Stimulated activated CD8-positive, alpha-beta memory T cell treated with anti-CD3 and anti-CD28 coated beads, Interleukin-7, amount 100 ng/mL, for 1 hour (primary cell): Measurements from ENCODE around the gene PIEZO1.
"Not testable (repeated sequence)": the region's sequence is repeated elsewhere in the genome, so short reads cannot be mapped to it uniquely, and the experiment has no call there.

Experiments
- DNase-seq, 2 donors: peaks; one replicate each; pipeline ENCODE4 v3.0.0-alpha.2; 2020; ENCODE audit warnings: low read depth in 2 of 2

The PIEZO1 gene

DNA sequence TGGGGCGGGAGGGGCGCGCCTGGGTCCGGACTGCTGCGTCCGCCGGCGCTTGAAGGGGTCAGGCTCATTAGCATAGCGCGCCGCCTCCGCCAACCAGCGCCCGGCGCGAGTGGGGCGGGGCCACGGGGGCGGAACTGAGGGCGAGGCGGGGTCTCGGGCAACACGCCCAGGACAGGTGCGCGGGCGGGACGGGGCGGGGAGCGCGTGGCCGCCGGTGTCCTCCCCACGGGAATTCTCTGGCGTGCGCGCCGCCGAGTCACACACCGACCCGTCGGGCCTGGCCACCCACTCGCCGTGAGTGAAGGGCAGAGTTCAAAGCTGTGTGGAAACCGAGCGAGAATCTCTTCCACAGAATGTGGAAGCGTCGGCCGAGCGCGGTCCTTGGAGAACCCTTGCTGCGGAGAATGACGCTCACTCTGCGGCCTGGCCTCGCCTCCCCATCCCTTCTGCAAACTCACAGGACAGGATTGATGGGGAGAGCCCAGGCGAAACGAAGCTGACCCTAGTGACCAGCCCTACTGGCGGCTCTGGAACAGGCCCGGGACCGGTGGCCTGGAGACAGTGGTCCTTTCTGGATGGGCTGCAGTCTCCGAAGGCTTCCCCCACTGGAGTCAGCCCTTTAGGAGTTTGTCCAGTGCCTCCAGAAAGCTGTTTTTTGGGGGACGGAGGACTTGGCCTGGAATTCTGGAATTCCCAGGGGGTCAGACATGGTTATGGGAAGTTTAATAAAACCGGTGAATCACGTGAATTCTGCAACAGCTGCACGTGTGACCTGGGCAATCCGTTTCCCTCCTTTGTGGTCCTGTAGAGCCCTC, 98.4 kb downstream of the PIEZO1 start, which contains the start of gene SNAI3:
Gene SNAI3, minus strand, starts transcription at position 69 of the 815 bp plus-strand sequence. CDS start 101 bp downstream, outside the sequence.
- peak; percentile 64 to 68 for DNase-seq

DNA sequence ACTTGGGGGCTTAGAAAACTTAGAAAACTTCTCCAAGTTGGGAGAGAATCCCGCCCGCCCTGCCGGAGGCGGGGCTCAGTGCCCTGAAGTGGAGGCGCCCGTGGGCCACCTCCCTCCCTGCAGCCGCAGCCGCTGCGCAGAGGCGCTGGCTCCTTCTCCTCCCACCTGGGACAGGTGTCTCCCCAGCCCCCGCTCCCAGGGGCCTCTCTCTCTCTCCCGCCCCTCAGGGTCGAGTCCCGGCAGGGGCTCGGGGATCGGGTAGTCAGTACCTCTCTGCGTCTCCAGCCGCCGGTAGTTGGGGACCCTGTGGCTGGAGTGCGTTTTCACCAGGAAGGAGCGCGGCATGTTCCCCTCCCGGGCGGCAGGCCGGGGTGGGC, 99.0 kb downstream of the PIEZO1 start:
- no peak for DNase-seq

GRCh38 chr16:88685156-88686061, 99.6 kb downstream of the PIEZO1 start:
- DNase-seq, result no peak

DNA sequence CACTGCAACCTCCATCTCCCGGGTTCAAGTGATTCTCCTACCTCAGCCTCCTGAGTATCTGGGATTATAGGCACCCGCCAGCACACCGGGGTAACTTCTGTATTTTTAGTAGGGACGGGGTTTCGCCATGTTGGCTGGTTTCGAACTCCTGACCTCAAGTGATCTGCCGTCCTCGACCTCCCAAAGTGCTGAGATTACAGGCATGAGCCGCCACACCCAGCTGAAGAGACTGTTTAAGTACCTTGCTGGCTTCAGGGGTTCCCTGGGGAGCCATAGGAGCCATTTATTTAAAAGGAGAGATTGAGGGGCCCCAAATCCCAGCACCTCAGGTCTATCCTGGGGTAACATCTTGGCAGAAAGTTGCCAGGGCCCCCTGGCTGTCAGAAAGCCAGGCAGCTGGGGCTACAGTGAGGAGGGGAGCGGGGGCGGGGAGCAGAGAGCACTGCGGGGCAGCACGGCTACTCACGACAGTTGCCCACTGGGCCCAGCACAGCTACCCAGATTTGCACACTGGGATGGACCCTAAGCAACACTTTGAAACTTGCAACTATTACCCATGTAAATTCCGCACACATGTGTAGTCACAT, 100.4 kb downstream of the PIEZO1 start:
- no peak for DNase-seq

GRCh38 chr16:88681709-88682451, 103.1 kb downstream of the PIEZO1 start:
- no peak for DNase-seq

- DNase-seq, result no peak
Observed at GRCh38 chr16:88681084-88681680, 103.8 kb downstream of the PIEZO1 start.

DNA sequence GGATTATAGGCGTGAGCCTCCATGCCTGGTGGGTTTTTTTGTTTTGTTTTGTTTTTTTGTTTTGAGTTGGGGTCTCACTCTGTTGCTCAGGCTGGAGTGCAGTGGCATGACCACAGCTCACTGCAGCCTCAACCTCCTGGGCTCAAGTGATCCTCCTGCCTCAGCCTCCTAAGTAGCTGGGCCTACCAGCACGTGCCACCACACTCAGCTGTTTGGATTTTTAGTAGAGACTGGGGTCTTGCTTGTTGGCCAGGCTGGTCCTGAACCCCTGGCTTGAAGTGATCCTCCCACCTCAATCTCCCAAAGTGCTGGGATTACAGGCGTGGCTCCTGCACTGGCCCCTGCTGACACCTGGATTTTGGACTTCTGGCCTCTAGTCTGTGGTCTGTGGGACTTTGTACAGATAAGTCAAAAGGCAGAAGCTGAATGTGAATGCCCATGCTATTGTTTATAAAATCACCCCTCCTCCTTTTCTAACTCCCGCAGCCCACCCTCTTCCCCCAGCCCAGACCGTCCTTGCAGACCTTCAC, 104.4 kb downstream of the PIEZO1 start:
- DNase-seq, result no peak

- no peak for DNase-seq
Observed at GRCh38 chr16:88678224-88678979, 106.6 kb downstream of the PIEZO1 start.

- no peak for DNase-seq
Observed at GRCh38 chr16:88677721-88678120, 107.3 kb downstream of the PIEZO1 start.

DNA sequence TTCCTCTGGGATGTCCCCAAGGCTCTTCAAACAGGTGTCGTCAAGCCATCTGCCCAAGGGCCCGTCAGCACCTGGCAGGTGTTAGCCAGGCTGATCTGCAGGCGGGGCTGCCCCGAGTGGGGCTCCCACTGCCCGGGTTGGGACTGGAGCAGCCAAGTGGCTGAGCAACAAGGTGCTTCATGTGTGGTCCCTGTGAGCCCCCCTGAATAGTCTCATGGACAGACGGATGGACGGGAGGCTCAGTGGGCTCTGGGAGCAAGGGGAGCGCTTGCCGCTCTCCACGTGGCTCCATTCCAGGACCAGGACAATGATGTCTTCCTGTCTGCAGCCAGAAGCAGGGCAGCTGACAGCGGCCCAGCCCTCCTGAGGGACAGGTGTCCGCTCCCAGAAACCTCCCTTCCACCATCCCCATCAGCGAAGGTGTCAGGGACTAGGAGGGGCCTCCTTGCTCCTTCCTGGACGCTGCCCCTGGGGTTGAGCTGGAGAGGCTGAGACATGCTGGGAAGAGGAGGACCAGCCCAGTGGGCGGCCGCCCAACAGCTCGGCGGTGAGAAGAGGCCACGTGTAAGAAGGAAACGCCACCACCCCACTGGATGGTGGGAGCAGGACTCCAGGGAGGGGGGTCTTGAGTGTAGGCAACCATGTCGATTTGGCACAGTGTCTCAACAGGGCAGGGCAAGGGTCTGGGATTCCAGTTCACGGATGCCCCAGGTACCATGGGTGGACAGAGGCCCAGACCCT, 108.3 kb downstream of the PIEZO1 start:
- DNase-seq, result no peak

GRCh38 chr16:88673716-88674379, 111.2 kb downstream of the PIEZO1 start:
- DNase-seq, result no peak

DNA sequence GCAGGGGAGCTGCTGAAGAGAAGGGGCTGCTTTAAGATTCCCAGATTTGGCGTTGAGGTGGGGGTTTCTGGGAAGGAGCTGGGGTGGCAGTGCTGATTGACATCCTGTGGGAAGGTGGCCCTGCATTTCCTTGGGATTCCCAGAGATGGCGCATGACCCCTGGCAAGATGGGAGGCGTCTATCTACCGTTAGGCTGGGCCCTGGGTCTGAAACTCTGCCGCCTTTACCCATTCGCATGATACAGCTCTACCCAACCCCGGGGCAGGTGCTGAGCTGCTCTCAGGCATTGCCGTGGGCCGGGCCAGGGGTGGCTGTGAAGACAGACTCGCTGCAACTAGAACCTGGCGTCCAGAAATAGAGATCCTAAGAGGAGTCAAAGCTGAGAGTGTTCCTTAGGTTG, 112.2 kb downstream of the PIEZO1 start:
- DNase-seq, result no peak

GRCh38 chr16:88671806-88672205, 113.2 kb downstream of the PIEZO1 start:
- DNase-seq, result no peak

- no peak for DNase-seq
Observed at GRCh38 chr16:88669980-88670379, 115.0 kb downstream of the PIEZO1 start.

DNA sequence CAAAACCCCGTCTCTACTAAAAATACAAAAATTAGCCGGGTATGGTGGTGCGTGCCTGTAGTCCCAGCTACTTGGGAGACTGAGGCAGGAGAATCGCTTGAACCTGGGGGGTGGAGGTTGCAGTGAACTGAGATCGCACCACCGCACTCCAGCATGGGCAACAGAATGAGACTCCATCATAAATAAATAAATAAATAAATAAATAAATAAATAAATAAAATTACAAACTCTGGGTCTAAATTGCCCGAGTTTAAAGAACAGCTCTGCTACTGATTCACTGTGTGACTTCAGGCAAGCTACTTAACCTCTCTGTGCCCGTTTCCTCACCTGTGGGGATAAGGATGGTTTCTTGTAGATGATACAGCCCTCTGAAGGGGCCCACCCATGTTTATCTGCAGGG, 115.5 kb downstream of the PIEZO1 start:
- DNase-seq, result not testable (repeated sequence)

DNA sequence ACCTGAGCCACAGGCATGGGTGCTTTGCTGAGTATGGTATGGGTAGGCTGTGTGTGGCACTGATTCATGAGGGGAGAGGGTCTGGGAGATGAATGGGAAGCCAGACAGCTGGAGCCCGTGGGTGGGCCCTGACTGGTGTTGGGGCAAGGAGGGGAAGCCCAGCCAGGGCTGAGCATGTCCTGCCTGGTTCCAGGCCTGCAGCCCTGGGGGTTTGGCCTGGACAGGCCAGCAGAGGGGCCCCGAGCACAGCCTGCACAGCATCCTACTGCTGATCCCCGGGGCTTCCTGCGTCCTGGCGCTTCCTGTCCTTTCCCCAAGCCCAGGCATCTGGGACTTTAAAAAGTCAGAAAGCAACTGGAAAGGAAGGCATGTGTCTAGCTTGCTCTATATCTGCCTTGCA, 117.6 kb downstream of the PIEZO1 start:
- DNase-seq, result no peak

- DNase-seq, result no peak
Observed at GRCh38 chr16:88665570-88665969, 119.5 kb downstream of the PIEZO1 start.
